B cell (primary cell): ENCODE data around the gene PIK3R3. TPM values are rescaled to one million over a fixed set of nuclear protein-coding genes. Genes with fewer than 3 reads are reported as not detected.
A peak's percentile ranks its signal among the peaks of the same experiment; 100 is the strongest.

ENCODE experiments used
- ATAC-seq: fragments of 200-7000 bp; cut with Tn5 transposase; one replicate; pipeline ENCODE4 v1.10.0; 2021; ENCODE audit warnings: low read depth, mild to moderate bottlenecking, moderate number of reproducible peaks, moderate library complexity
- CTCF ChIA-PET: fragments of 350-600 bp; sonication (Branson Sonifier 250); formaldehyde crosslinking; loops from one replicate; lab custom pipeline; 2021; ENCODE audit warnings: antibody characterized with exemption, inconsistent platforms; lab: Charles Lee
- POLR2A ChIA-PET: fragments of 350-600 bp; sonication (Branson Sonifier 250); formaldehyde crosslinking; loops from one replicate; lab custom pipeline; 2021; ENCODE audit warnings: antibody characterized with exemption; lab: Charles Lee
- DNase-seq: peaks from one replicate; pipeline ENCODE4 v3.0.0; 2013
- H2AFZ ChIP-seq: 2 replicates; pipeline ENCODE4 v1.6.1; 2012; ENCODE audit warnings: mild to moderate bottlenecking, low read depth, low read length; ENCODE audit not compliant: insufficient read depth, poor library complexity, severe bottlenecking
- H3K27ac ChIP-seq, 2 donors: 1 replicate in 1 of 2; 2 replicates in 1 of 2; pipeline ENCODE4 v1.5.1; 2012 to 2013; ENCODE audit warnings: low read length in 2 of 2, mild to moderate bottlenecking in 2 of 2, moderate library complexity in 1 of 2
- H3K27me3 ChIP-seq, 4 experiments: fragments of 200-600 bp in 1 of 4; sonication (generic) in 1 of 4; replicated peaks in 1 of 4; 1 replicate in 2 of 4; 2 replicates in 2 of 4; pipeline versions ENCODE4 v1.6.1 to v1.7.0; 2013 to 2016; ENCODE audit warnings: low read length in 3 of 4, mild to moderate bottlenecking in 2 of 4, mixed read lengths in 1 of 4, moderate library complexity in 1 of 4; ENCODE audit not compliant: insufficient read depth in 4 of 4, control insufficient read depth in 3 of 4; ENCODE audit errors: control extremely low read depth in 1 of 4
- H3K36me3 ChIP-seq, 2 experiments: replicated peaks in 1 of 2; 1 replicate in 1 of 2; 2 replicates in 1 of 2; pipeline versions ENCODE4 v1.6.1 to v1.7.1; 2013; ENCODE audit warnings: low read length in 1 of 2; ENCODE audit not compliant: insufficient read depth in 2 of 2, control insufficient read depth in 1 of 2; ENCODE audit errors: control extremely low read depth in 1 of 2, extremely low read depth in 1 of 2
- H3K4me1 ChIP-seq, 2 donors: fragments of 200-600 bp in 1 of 2; sonication (generic) in 1 of 2; 1 replicate in 1 of 2; 2 replicates in 1 of 2; pipeline versions ENCODE4 v1.5.1 to v1.6.1; 2013 to 2017; ENCODE audit warnings: low read length in 2 of 2; ENCODE audit not compliant: control insufficient read depth in 2 of 2, insufficient read depth in 2 of 2
- H3K4me2 ChIP-seq: replicated peaks from 2 replicates; pipeline ENCODE3; 2012; ENCODE audit warnings: mild to moderate bottlenecking, low read depth, low read length; ENCODE audit not compliant: poor library complexity, severe bottlenecking
- H3K4me3 ChIP-seq, 5 experiments: fragments of 200-600 bp in 1 of 5; sonication (generic) in 1 of 5; 1 replicate in 3 of 5; 2 replicates in 2 of 5; pipeline versions ENCODE4 v1.5.1 to v1.7.0; 2011 to 2016; ENCODE audit warnings: low read length in 4 of 5, mild to moderate bottlenecking in 4 of 5, low read depth in 2 of 5, control low read depth in 1 of 5, moderate library complexity in 1 of 5; ENCODE audit not compliant: insufficient read depth in 1 of 5; ENCODE audit errors: control extremely low read depth in 1 of 5, extremely low read depth in 1 of 5
- H3K79me2 ChIP-seq: fragments of 200-600 bp; sonication (generic); one replicate; pipeline ENCODE4 v1.6.0; 2016; ENCODE audit warnings: low read length; ENCODE audit not compliant: control insufficient read depth, insufficient read depth
- H3K9ac ChIP-seq: fragments of 200-600 bp; sonication (generic); 2 replicates; pipeline ENCODE4 v1.6.1; 2017; ENCODE audit warnings: mild to moderate bottlenecking, low read length, moderate library complexity
- H3K9me3 ChIP-seq, 3 donors: one replicate each; pipeline versions ENCODE4 v1.6.1 to v1.7.1; 2013; ENCODE audit warnings: low read length in 2 of 3; ENCODE audit not compliant: control insufficient read depth in 2 of 3, insufficient read depth in 1 of 3; ENCODE audit errors: control extremely low read depth in 1 of 3
- H4K20me1 ChIP-seq: 2 replicates; pipeline ENCODE4 v1.6.0; 2012; ENCODE audit warnings: mild to moderate bottlenecking, low read length; ENCODE audit not compliant: insufficient read depth, control insufficient read depth, poor library complexity, severe bottlenecking
- H3K27ac Mint-ChIP-seq: one replicate; pipeline ENCODE4 v1.8.0; 2021; ENCODE audit warnings: mixed read lengths
- H3K27me3 Mint-ChIP-seq: one replicate; pipeline ENCODE4 v1.8.0; 2021; ENCODE audit warnings: mixed read lengths
- H3K4me1 Mint-ChIP-seq: one replicate; pipeline ENCODE4 v1.8.0; 2021; ENCODE audit warnings: mixed read lengths
- H3K4me3 Mint-ChIP-seq: one replicate; pipeline ENCODE4 v1.8.0; 2021; ENCODE audit warnings: mixed read lengths
- H3K9me3 Mint-ChIP-seq: one replicate; pipeline ENCODE4 v1.8.0; 2022; ENCODE audit warnings: mixed read lengths; ENCODE audit not compliant: insufficient read depth
- CTCF ChIP-seq: fragments of 200-600 bp; IDR thresholded peaks from one replicate; pipeline ENCODE4 v1.8.0; 2022; ENCODE audit warnings: antibody characterized with exemption, mild to moderate bottlenecking
- EZH2 ChIP-seq: IDR thresholded peaks from 2 replicates; pipeline ENCODE4 v1.6.1; 2012; ENCODE audit warnings: borderline replicate concordance, low read depth, mild to moderate bottlenecking, moderate library complexity, low read length; ENCODE audit not compliant: insufficient read depth, poor library complexity, severe bottlenecking
- WGBS: methylation state at CpG from one replicate; pipeline ENCODE4 v1.1.5; 2013; ENCODE audit warnings: missing lambda C conversion rate; ENCODE audit not compliant: insufficient coverage; 5-methylcytosine and 5-hydroxymethylcytosine counted together
- intact Hi-C: fragments of 100-400 bp; cut with micrococcal nuclease; formaldehyde crosslinking; loops from one replicate; pipeline ENCODE4 v1.10.0; 2022
- polyA plus RNA-seq: library from polyadenylated mRNA; depleted of rRNA; stranded (reverse); fragments of >200 nt; gene quantifications from 2 replicates; pipeline ENCODE4 v1.2.3, GENCODE V29; 2012
- total RNA-seq, 2 donors: library from RNA; stranded (reverse); fragments of 120-200 nt in 1 of 2; gene quantifications; 1 replicate in 1 of 2; 2 replicates in 1 of 2; pipeline versions ENCODE4 v1.2.3 to v1.2.4, GENCODE V29; 2013 to 2022

PIK3R3 gene
- total and polyA plus RNA-seq, 2 donors (not counting 1 experiment from before 2014, with no cell fraction given) = 0.06 to 0.17 TPM

- Mint-ChIP-seq H3K4me3 (no peak overlapping the region), H3K27me3 (no peaks in the 10 kb centered on the region), H3K4me1 (peaks cover 17% of the 10 kb centered on the region), H3K27ac (no peak overlapping the region), H3K9me3 (no peaks in the 10 kb centered on the region)
- Histone ChIP-seq H4K20me1 (no peaks in the 10 kb centered on the region), H3K36me3 (no peaks in the 10 kb centered on the region), H3K27ac (no peak overlapping the region), H3K4me3 (no peak overlapping the region), H3K27me3 (no peaks in the 10 kb centered on the region), H3K79me2 (no peaks in the 10 kb centered on the region), H3K4me1 (peaks cover 5 to 12% of the 10 kb centered on the region in 2 donors), H3K9ac (no peak overlapping the region), H2AFZ (no peak overlapping the region), H3K4me2 (no peak overlapping the region), H3K9me3 (peaks cover 0 to 7% (median 0%) of the 10 kb centered on the region in 3 donors)
- intact Hi-C loops = no loop called here
- DNase-seq (peak; percentile 33), ATAC-seq (no peak)
- WGBS = no CpG with 5 or more reads among the region's 4 CpGs
- CTCF ChIA-PET = no interaction called here
- TF ChIP-seq CTCF (no peak), EZH2 (no peak)
- POLR2A ChIA-PET = no interaction called here
Observed at GRCh38 chr1:46062651-46063319, 69.6 kb downstream of the PIK3R3 start.

- ATAC-seq (no peak), DNase-seq (no peak)
- H3K9ac ChIP-seq = no peak overlapping the region
- peaks cover 5 to 12% of the 10 kb centered on the region in 2 donors for H3K4me1 ChIP-seq
- no peaks in the 10 kb centered on the region for H4K20me1 ChIP-seq
- WGBS = 67% methylated on average over 3 of the region's 3 CpGs
- Mint-ChIP-seq H3K27me3 (no peaks in the 10 kb centered on the region), H3K9me3 (no peaks in the 10 kb centered on the region), H3K4me3 (no peak overlapping the region), H3K27ac (no peak overlapping the region), H3K4me1 (peaks cover 15% of the 10 kb centered on the region)
- H3K4me3 ChIP-seq = no peak overlapping the region
- TF ChIP-seq CTCF (no peak), EZH2 (no peak)
- no peak overlapping the region for H2AFZ ChIP-seq
- no peaks in the 10 kb centered on the region for H3K36me3 ChIP-seq
- H3K9me3 ChIP-seq = peaks cover 0 to 7% (median 0%) of the 10 kb centered on the region in 3 donors
- intact Hi-C loops = no loop called here
- no peaks in the 10 kb centered on the region for H3K79me2 ChIP-seq
- no peak overlapping the region for H3K27ac ChIP-seq
- no peak overlapping the region for H3K4me2 ChIP-seq
- POLR2A ChIA-PET = no interaction called here
- CTCF ChIA-PET = no interaction called here
- no peaks in the 10 kb centered on the region for H3K27me3 ChIP-seq
Observed at GRCh38 chr1:46061146-46061545, 71.3 kb downstream of the PIK3R3 start.
